ENCODE results near the gene CTSK. TPM values are rescaled to one million over a fixed set of nuclear protein-coding genes. Genes with fewer than 3 reads are reported as not detected.

The CTSK gene
- total and polyA plus RNA-seq, 2 of the 4 experiments (the other 2 are of a cell fraction), result 7.7 to 15.1 TPM

DNA sequence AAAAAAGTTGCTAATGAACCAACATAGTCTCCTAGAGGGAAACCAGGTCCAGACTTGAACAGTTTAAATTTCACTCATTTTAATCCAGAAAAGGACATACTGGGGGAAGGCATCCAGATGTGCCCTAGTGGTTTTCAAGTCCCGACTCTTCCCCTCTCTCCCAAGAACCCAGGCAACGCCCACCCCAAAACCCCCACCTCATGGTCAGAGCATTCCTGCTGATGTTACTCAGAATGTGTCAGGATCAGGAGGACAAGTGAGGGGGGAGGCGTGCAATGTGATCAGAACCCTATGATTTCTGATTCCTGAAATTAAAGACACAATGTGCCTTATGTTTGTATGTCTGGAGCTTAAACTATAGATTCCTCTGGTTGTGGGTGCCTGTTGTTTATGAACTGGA, 1.6 kb upstream of the CTSK start:
- Histone ChIP-seq H3K9ac (ENCODE audit: low read depth, low read length) (no peak overlapping the region), H4K5ac (ENCODE audit: low read depth, low read length) (0 out of 2 replicates have a peak overlapping the region, but pooled peaks have one; percentile 46), H3K56ac (ENCODE audit: extremely low read depth, insufficient read depth, low read length) (no peak overlapping the region), H3K79me1 (ENCODE audit: low read depth in 1 of 2, low read length in 2 of 2) (no peaks in the 10 kb centered on the region; a peak in 1 of 4 replicates), H2AFZ (replicated peaks; ENCODE audit: low read length, poor library complexity) (peak overlapping the region; percentile 65), H2BK120ac (ENCODE audit: low read depth, low read length) (no peak overlapping the region), H3K4me3 (ENCODE audit: insufficient read depth, low read depth, low read length) (no peak overlapping the region), H3K18ac (ENCODE audit: low read depth, low read length) (no peak overlapping the region), H3K36me3 (ENCODE audit: control insufficient read depth, insufficient read depth, low read length) (peaks cover 18% of the 10 kb centered on the region), H3K27me3 (ENCODE audit: control insufficient read depth, insufficient read depth, low read length) (no peaks in the 10 kb centered on the region), H2AK5ac (ENCODE audit: low read depth, low read length) (no peak overlapping the region), H4K91ac (ENCODE audit: insufficient read depth, low read depth, low read length) (no peak overlapping the region), H2BK5ac (ENCODE audit: low read depth, low read length, poor library complexity, severe bottlenecking) (no peak overlapping the region), H2BK20ac (ENCODE audit: low read depth, low read length) (0 out of 2 replicates have a peak overlapping the region, but pooled peaks have one; percentile 22), H2AK9ac (replicated peaks; ENCODE audit: low read depth, low read length, poor library complexity) (no peak overlapping the region), H4K8ac (ENCODE audit: low read depth in 2 of 2, low read length in 2 of 2) (no peak overlapping the region), H3K9me1 (ENCODE audit: insufficient read depth, low read length) (peaks cover 3% of the 10 kb centered on the region; the same call in 1 of the 2 replicates), H2BK15ac (ENCODE audit: low read depth, low read length) (no peak overlapping the region), H3K27ac (ENCODE audit: insufficient read depth, low read length) (no peak overlapping the region), H3K4ac (ENCODE audit: low read depth, low read length) (no peak overlapping the region), H3K14ac (replicated peaks; ENCODE audit: low read depth, low read length) (0 out of 2 replicates have a peak overlapping the region, but pooled peaks have one; percentile 51), H3K4me2 (ENCODE audit: low read depth, low read length) (no peak overlapping the region), H3K4me1 (ENCODE audit: control insufficient read depth, insufficient read depth, low read length) (peaks cover 10% of the 10 kb centered on the region), H3K9me3 (ENCODE audit: control insufficient read depth, insufficient read depth, low read length) (no peaks in the 10 kb centered on the region), H3K23ac (ENCODE audit: low read depth, low read length) (no peak overlapping the region), H4K20me1 (ENCODE audit: insufficient read depth, low read length) (no peaks in the 10 kb centered on the region)
- TF ChIP-seq CHD1 (IDR thresholded peaks at IDR 0.05; ENCODE audit: low read depth, low read length) (no peak), MAZ (IDR thresholded peaks at IDR 0.05; ENCODE audit: borderline replicate concordance, low read depth, low read length) (peak; percentile 79), RFX5 (IDR thresholded peaks at IDR 0.05; ENCODE audit: low read depth, low read length) (no peak), POLR2A (IDR thresholded peaks at IDR 0.05; ENCODE audit: low read depth, low read length) (no peak), SMC3 (IDR thresholded peaks at IDR 0.05; ENCODE audit: low read depth, low read length) (no peak), FOS (IDR thresholded peaks at IDR 0.05; ENCODE audit: low read depth, low read length) (no peak), RCOR1 (IDR thresholded peaks at IDR 0.05; ENCODE audit: insufficient replicate concordance, low read length) (no peak), MAFK (IDR thresholded peaks at IDR 0.05; ENCODE audit: low read depth, low read length) (no peak), BHLHE40 (IDR thresholded peaks at IDR 0.05; ENCODE audit: low read depth, low read length) (no peak), CEBPB (IDR thresholded peaks at IDR 0.05; ENCODE audit: low read depth, low read length) (no peak), RAD21 (IDR thresholded peaks at IDR 0.05; ENCODE audit: low read length) (no peak; the same call in 1 of the 2 replicates), NFE2L2 (IDR thresholded peaks at IDR 0.05; ENCODE audit: low read depth, low read length) (no peak), MXI1 (IDR thresholded peaks at IDR 0.05; ENCODE audit: borderline replicate concordance, low read depth, low read length) (peak; percentile 46; the same call in 1 of the 2 replicates)
- TF ChIP-seq, protein P1, sequence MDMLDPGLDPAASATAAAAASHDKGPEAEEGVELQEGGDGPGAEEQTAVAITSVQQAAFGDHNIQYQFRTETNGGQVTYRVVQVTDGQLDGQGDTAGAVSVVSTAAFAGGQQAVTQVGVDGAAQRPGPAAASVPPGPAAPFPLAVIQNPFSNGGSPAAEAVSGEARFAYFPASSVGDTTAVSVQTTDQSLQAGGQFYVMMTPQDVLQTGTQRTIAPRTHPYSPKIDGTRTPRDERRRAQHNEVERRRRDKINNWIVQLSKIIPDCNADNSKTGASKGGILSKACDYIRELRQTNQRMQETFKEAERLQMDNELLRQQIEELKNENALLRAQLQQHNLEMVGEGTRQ (IDR thresholded peaks at IDR 0.05; ENCODE audit: low read depth, low read length), result no peak
- TF ChIP-seq, protein P2, sequence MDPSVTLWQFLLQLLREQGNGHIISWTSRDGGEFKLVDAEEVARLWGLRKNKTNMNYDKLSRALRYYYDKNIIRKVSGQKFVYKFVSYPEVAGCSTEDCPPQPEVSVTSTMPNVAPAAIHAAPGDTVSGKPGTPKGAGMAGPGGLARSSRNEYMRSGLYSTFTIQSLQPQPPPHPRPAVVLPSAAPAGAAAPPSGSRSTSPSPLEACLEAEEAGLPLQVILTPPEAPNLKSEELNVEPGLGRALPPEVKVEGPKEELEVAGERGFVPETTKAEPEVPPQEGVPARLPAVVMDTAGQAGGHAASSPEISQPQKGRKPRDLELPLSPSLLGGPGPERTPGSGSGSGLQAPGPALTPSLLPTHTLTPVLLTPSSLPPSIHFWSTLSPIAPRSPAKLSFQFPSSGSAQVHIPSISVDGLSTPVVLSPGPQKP (IDR thresholded peaks at IDR 0.05; ENCODE audit: borderline replicate concordance, low read depth, low read length), result no peak
- TF ChIP-seq, protein P3, sequence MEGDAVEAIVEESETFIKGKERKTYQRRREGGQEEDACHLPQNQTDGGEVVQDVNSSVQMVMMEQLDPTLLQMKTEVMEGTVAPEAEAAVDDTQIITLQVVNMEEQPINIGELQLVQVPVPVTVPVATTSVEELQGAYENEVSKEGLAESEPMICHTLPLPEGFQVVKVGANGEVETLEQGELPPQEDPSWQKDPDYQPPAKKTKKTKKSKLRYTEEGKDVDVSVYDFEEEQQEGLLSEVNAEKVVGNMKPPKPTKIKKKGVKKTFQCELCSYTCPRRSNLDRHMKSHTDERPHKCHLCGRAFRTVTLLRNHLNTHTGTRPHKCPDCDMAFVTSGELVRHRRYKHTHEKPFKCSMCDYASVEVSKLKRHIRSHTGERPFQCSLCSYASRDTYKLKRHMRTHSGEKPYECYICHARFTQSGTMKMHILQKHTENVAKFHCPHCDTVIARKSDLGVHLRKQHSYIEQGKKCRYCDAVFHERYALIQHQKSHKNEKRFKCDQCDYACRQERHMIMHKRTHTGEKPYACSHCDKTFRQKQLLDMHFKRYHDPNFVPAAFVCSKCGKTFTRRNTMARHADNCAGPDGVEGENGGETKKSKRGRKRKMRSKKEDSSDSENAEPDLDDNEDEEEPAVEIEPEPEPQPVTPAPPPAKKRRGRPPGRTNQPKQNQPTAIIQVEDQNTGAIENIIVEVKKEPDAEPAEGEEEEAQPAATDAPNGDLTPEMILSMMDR (conservative IDR thresholded peaks at IDR 0.05; ENCODE audit: low read depth, low read length), result no peak
- BruUV-seq (replicated peaks), result no TSS peak
- peak; percentile 19; the same call in 1 of the 2 replicates for ATAC-seq (ENCODE audit: low read depth)
- ChIA-PET POLR2A (ENCODE audit: unreplicated experiment) (no interaction called here), CTCF (no interaction called here)
- in situ Hi-C loops (cut with MboI; ENCODE audit: low sequenced_read_pairs) (loop anchor here (10.0 kb wide), 1 partner anchor 245 kb away; no protein-coding TSS in a partner anchor), dilution Hi-C loops (cut with HindIII; ENCODE audit: low sequenced_read_pairs, unreplicated experiment) (no loop called here), intact Hi-C loops (cut with micrococcal nuclease) (no loop called here)
- no CpG with 5 or more reads among the region's 3 CpGs for WGBS, 2 experiments (ENCODE audit: extremely low coverage in 2 of 2, insufficient read length in 1 of 2)
- DNase-seq, result peak; percentile 83

Measured in IMR-90 (cell line).